IMR-90 (cell line): Measurements from ENCODE around the gene PPY. TPM values are rescaled to one million over a fixed set of nuclear protein-coding genes. Genes with fewer than 3 reads are reported as not detected.
"Not testable (repeated sequence)": the region's sequence is repeated elsewhere in the genome, so short reads cannot be mapped to it uniquely, and the experiment has no call there.

Experiments used
- ATAC-seq: fragments of 200-7000 bp; cut with Tn5 transposase; 2 replicates; pipeline ENCODE4 v1.9.1; 2020; ENCODE audit warnings: low read depth, mild to moderate bottlenecking, moderate library complexity
- BruUV-seq: library from RNA; stranded (reverse); fragments of 400-500 nt; replicated peaks from 2 replicates; lab custom pipeline; 2021; lab: Mats Ljungman, UMichigan
- CTCF ChIA-PET: fragments of 300-600 bp; formaldehyde crosslinking; extraction: SDS; loops from one replicate; lab custom pipeline; 2021; ENCODE audit warnings: antibody characterized with exemption; lab: Yijun Ruan, JAX
- POLR2A ChIA-PET: fragments of 300-600 bp; sonication (Branson Sonifier 250); formaldehyde crosslinking; loops from one replicate; lab custom pipeline; 2022; ENCODE audit warnings: antibody characterized with exemption; ENCODE audit not compliant: unreplicated experiment; lab: Charles Lee
- DNase-seq: peaks from one replicate; pipeline ENCODE4 v3.0.0; 2013
- H2AFZ ChIP-seq: replicated peaks from 2 replicates; pipeline ENCODE3; 2013; ENCODE audit warnings: low read length, mild to moderate bottlenecking; ENCODE audit not compliant: poor library complexity
- H2AK5ac ChIP-seq: 2 replicates; pipeline ENCODE4 v1.6.1; 2013; ENCODE audit warnings: low read depth, low read length, inconsistent platforms
- H2AK9ac ChIP-seq: replicated peaks from 2 replicates; pipeline ENCODE3; 2013; ENCODE audit warnings: mild to moderate bottlenecking, low read depth, low read length, moderate library complexity; ENCODE audit not compliant: poor library complexity
- H2BK120ac ChIP-seq: 2 replicates; pipeline ENCODE4 v1.6.1; 2013; ENCODE audit warnings: low read depth, low read length, inconsistent platforms
- H2BK15ac ChIP-seq: 3 replicates; pipeline ENCODE4 v1.6.1; 2013; ENCODE audit warnings: low read depth, low read length, inconsistent platforms
- H2BK20ac ChIP-seq: 2 replicates; pipeline ENCODE4 v1.6.1; 2013; ENCODE audit warnings: low read depth, mild to moderate bottlenecking, inconsistent platforms, low read length, moderate library complexity
- H2BK5ac ChIP-seq: 2 replicates; pipeline ENCODE4 v1.6.1; 2013; ENCODE audit warnings: mild to moderate bottlenecking, low read depth, low read length, inconsistent platforms; ENCODE audit not compliant: poor library complexity, severe bottlenecking
- H3K14ac ChIP-seq: replicated peaks from 2 replicates; pipeline ENCODE4 v1.6.1; 2013; ENCODE audit warnings: low read depth, low read length, inconsistent platforms
- H3K18ac ChIP-seq: 2 replicates; pipeline ENCODE4 v1.6.1; 2013; ENCODE audit warnings: low read depth, low read length, control low read depth
- H3K23ac ChIP-seq: 2 replicates; pipeline ENCODE4 v1.6.1; 2013; ENCODE audit warnings: low read depth, low read length, inconsistent platforms
- H3K27ac ChIP-seq: 2 replicates; pipeline ENCODE4 v1.5.1; 2013; ENCODE audit warnings: mild to moderate bottlenecking, control low read depth, low read length; ENCODE audit not compliant: insufficient read depth
- H3K27me3 ChIP-seq: 2 replicates; pipeline ENCODE4 v1.6.1; 2013; ENCODE audit warnings: low read length; ENCODE audit not compliant: control insufficient read depth, insufficient read depth
- H3K36me3 ChIP-seq: 2 replicates; pipeline ENCODE4 v1.6.1; 2013; ENCODE audit warnings: low read length, mixed read lengths; ENCODE audit not compliant: control insufficient read depth, insufficient read depth
- H3K4ac ChIP-seq: 2 replicates; pipeline ENCODE4 v1.6.1; 2013; ENCODE audit warnings: low read depth, low read length, inconsistent platforms
- H3K4me1 ChIP-seq: 2 replicates; pipeline ENCODE4 v1.6.1; 2013; ENCODE audit warnings: low read length, mixed read lengths; ENCODE audit not compliant: control insufficient read depth, insufficient read depth
- H3K4me2 ChIP-seq: 2 replicates; pipeline ENCODE4 v1.6.1; 2013; ENCODE audit warnings: low read depth, mild to moderate bottlenecking, control low read depth, low read length, moderate library complexity
- H3K4me3 ChIP-seq: 2 replicates; pipeline ENCODE4 v1.5.1; 2013; ENCODE audit warnings: low read depth, mild to moderate bottlenecking, control low read depth, low read length, moderate library complexity; ENCODE audit not compliant: insufficient read depth
- H3K56ac ChIP-seq: 2 replicates; pipeline ENCODE4 v1.6.1; 2013; ENCODE audit warnings: low read length, inconsistent platforms; ENCODE audit not compliant: insufficient read depth; ENCODE audit errors: extremely low read depth
- H3K79me1 ChIP-seq, 2 experiments: 2 replicates each; pipeline ENCODE4 v1.6.1; 2013; ENCODE audit warnings: low read length in 2 of 2, inconsistent platforms in 1 of 2, low read depth in 1 of 2
- H3K9ac ChIP-seq: 2 replicates; pipeline ENCODE4 v1.6.1; 2013; ENCODE audit warnings: low read depth, low read length, control low read depth
- H3K9me1 ChIP-seq: 2 replicates; pipeline ENCODE4 v1.6.1; 2013; ENCODE audit warnings: low read length, inconsistent platforms; ENCODE audit not compliant: insufficient read depth
- H3K9me3 ChIP-seq: 2 replicates; pipeline ENCODE4 v1.6.1; 2013; ENCODE audit warnings: low read length; ENCODE audit not compliant: control insufficient read depth, insufficient read depth
- H4K20me1 ChIP-seq: 2 replicates; pipeline ENCODE4 v1.6.1; 2013; ENCODE audit warnings: low read length, inconsistent platforms; ENCODE audit not compliant: insufficient read depth
- H4K5ac ChIP-seq: 2 replicates; pipeline ENCODE4 v1.6.1; 2013; ENCODE audit warnings: mild to moderate bottlenecking, low read depth, low read length, control low read depth
- H4K8ac ChIP-seq, 2 experiments: 2 replicates each; pipeline ENCODE4 v1.6.1; 2013; ENCODE audit warnings: low read depth in 2 of 2, low read length in 2 of 2, control low read depth in 1 of 2, inconsistent platforms in 1 of 2
- H4K91ac ChIP-seq: 2 replicates; pipeline ENCODE4 v1.6.1; 2013; ENCODE audit warnings: low read depth, low read length, inconsistent platforms; ENCODE audit not compliant: insufficient read depth
- FOS ChIP-seq: fragments of 150-350 bp; IDR thresholded peaks from 2 replicates; pipeline ENCODE4 v1.6.1; 2016; ENCODE audit warnings: low read depth, low read length
- MAFK ChIP-seq: IDR thresholded peaks from 2 replicates; pipeline ENCODE4 v1.6.1; 2012; ENCODE audit warnings: low read depth, low read length, improper control_type of control experiment
- MXI1 ChIP-seq: IDR thresholded peaks from 2 replicates; pipeline ENCODE4 v1.6.1; 2012; ENCODE audit warnings: low read depth, mild to moderate bottlenecking, low read length, moderate library complexity, borderline replicate concordance
- RAD21 ChIP-seq: IDR thresholded peaks from 2 replicates; pipeline ENCODE4 v1.6.1; 2012; ENCODE audit warnings: low read length, improper control_type of control experiment
- WGBS, 2 experiments: methylation state at CpG; one replicate each; pipeline versions ENCODE4 v1.1.5 to v1.1.7; 2013; ENCODE audit warnings: missing lambda C conversion rate in 2 of 2; ENCODE audit not compliant: insufficient read length in 1 of 2; ENCODE audit errors: extremely low coverage in 2 of 2; 5-methylcytosine and 5-hydroxymethylcytosine counted together
- dilution Hi-C: fragments of 300-500 bp; cut with HindIII; formaldehyde crosslinking; loops from one replicate; pipeline ENCODE4 v1.14.3; 2018; ENCODE audit warnings: low sequenced_read_pairs; ENCODE audit not compliant: unreplicated experiment
- in situ Hi-C: fragments of 300-500 bp; cut with MboI; formaldehyde crosslinking; loops from 3 replicates; pipeline ENCODE4 v1.14.3; 2019; ENCODE audit warnings: low sequenced_read_pairs, inconsistent platforms, mixed read lengths
- intact Hi-C: fragments of 100-400 bp; cut with micrococcal nuclease; formaldehyde crosslinking; loops from 2 replicates; pipeline ENCODE4 v1.10.0; 2022
- polyA plus RNA-seq, 3 experiments: library from polyadenylated mRNA; depleted of rRNA; stranded (reverse); fragments of >200 nt; gene quantifications; 2 replicates each; pipeline ENCODE4 v1.2.3, GENCODE V29; 2012; ENCODE audit warnings: low replicate concordance in 1 of 3
- total RNA-seq: library from RNA; depleted of rRNA; stranded (reverse); fragments of >200 nt; gene quantifications from 2 replicates; pipeline ENCODE4 v1.2.3, GENCODE V29; 2012

The PPY gene
- total and polyA plus RNA-seq, 2 of the 4 experiments (the other 2 are of a cell fraction), result not detected

- Histone ChIP-seq H2AK5ac (no peak overlapping the region), H2BK5ac (no peak overlapping the region), H2AK9ac (no peak overlapping the region), H3K4me2 (no peak overlapping the region), H3K79me1 (no peaks in the 10 kb centered on the region), H3K4ac (no peak overlapping the region), H3K27ac (no peak overlapping the region), H2BK120ac (no peak overlapping the region), H4K5ac (no peak overlapping the region), H2AFZ (no peak overlapping the region), H3K4me3 (no peak overlapping the region), H3K27me3 (no peaks in the 10 kb centered on the region; the same call in 1 of the 2 replicates), H3K4me1 (no peaks in the 10 kb centered on the region), H4K20me1 (no peaks in the 10 kb centered on the region), H3K18ac (no peak overlapping the region), H3K9me1 (no peaks in the 10 kb centered on the region), H3K36me3 (no peaks in the 10 kb centered on the region), H4K91ac (no peak overlapping the region), H3K9me3 (no peaks in the 10 kb centered on the region), H2BK20ac (no peak overlapping the region), H4K8ac (no peak overlapping the region), H3K14ac (no peak overlapping the region), H3K23ac (no peak overlapping the region), H3K9ac (no peak overlapping the region), H2BK15ac (no peak overlapping the region), H3K56ac (no peak overlapping the region)
- POLR2A ChIA-PET, result no interaction called here
- TF ChIP-seq RAD21, result no peak
- no peak for TF ChIP-seq MAFK
- TF ChIP-seq MXI1, result no peak
- TF ChIP-seq FOS, result no peak
- no peak for DNase-seq
- BruUV-seq, result no TSS peak
- ATAC-seq, result no peak
- CTCF ChIA-PET, result no interaction called here
- dilution Hi-C loops, result no loop called here
- in situ Hi-C loops, result no loop called here
- intact Hi-C loops, result no loop called here
- no CpG with 5 or more reads among the region's 3 CpGs for WGBS, 2 experiments
Observed at GRCh38 chr17:43897831-43898230, 44.4 kb downstream of the PPY start.

GRCh38 chr17:43894494-43894893, 47.8 kb downstream of the PPY start:
- H3K23ac ChIP-seq, H3K14ac ChIP-seq, H3K36me3 ChIP-seq, ATAC-seq, H3K4ac ChIP-seq, H3K9me1 ChIP-seq, H2BK120ac ChIP-seq, H4K91ac ChIP-seq, H2AK9ac ChIP-seq, in situ Hi-C loops, H3K27me3 ChIP-seq, H4K20me1 ChIP-seq, H2BK15ac ChIP-seq, H3K9me3 ChIP-seq, H2BK20ac ChIP-seq, CTCF ChIA-PET, H3K18ac ChIP-seq, H2AFZ ChIP-seq, DNase-seq, H4K8ac ChIP-seq, intact Hi-C loops, H3K9ac ChIP-seq, H4K5ac ChIP-seq, H3K4me2 ChIP-seq, POLR2A ChIA-PET, H3K27ac ChIP-seq, BruUV-seq, H3K56ac ChIP-seq, dilution Hi-C loops, H3K4me3 ChIP-seq, H2BK5ac ChIP-seq, H3K79me1 ChIP-seq, H3K4me1 ChIP-seq, H2AK5ac ChIP-seq: not testable (repeated sequence)
- WGBS, 2 experiments, result no CpG with 5 or more reads among the region's 4 CpGs
